NOMO-1 treated with DMSO at 0.1 percent for 48 hours (cell line): ENCODE measurements around the gene EPS8.

Source experiments
- DNase-seq: peaks from one replicate; lab custom pipeline; 2025; ENCODE audit not compliant: unreplicated experiment; lab: John Stamatoyannopoulos, UW

Gene EPS8

GRCh38 chr12:15608406-15608805 is 180.8 kb downstream of the EPS8 start:
- DNase-seq: no peak

DNA sequence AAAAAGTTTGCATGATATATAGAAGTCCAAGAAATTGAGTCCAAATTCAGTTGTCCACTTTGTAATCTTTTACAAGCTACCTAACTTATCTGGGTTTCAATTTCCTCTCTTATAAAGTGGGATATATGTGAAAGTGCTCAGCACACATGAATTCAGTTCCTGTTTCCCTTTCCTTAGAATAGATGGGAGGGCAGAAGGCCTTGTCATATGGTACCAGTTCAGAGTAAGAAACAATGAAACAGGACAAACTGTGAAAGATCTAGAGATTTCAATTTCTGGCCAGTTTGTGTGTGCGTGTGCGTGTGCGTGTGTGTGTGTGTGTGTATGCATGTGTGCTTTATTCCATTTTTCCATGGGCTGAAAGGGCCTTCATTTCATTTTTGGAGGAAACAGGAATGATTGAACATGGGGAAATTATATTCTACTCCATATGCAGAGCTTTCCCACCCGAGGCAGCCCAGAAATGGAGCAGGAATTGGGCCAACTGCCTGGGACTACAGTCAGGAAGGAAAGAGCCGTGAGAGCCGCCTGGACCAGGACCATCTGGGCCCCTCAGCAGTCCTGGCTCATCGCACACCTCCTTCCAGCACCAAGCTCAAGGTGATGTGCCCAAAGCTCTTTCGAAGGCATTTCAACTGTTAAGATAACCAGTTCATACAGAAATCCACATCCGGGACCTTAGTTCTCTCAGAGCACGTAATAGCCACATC is 183.2 kb downstream of the EPS8 start:
- no peak for DNase-seq

- DNase-seq: no peak
Measured at GRCh38 chr12:15603474-15604085, 185.6 kb downstream of the EPS8 start.

- no peak for DNase-seq
Measured at GRCh38 chr12:15602051-15602672, 187.0 kb downstream of the EPS8 start.

DNA sequence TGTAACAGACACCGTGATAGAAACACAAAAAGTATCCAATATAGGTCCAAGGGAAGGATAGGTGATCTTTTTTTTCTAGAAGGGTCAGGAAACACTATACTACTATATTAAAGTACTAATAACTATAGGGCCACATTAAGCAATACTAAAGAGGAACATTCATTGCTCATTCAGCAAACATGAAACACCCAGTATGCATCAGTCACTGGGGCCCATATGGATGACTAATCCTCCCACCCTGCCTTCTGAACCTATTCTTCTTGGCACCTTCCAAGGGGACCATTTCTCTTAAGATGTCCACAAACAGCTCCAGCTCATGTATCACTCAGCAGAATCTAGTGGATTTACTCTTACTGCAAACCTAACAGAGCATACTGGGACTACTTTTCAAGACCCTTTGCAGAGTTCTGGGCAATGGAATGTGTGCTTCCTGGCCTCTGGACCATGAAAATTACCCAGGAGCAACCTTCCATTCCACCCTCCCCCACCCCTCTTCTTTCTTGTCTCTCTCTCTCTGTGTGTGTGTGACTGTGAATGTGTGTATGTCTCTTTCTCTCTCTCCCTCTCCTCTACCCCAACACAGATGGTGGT is 187.9 kb downstream of the EPS8 start:
- peak; percentile 15 for DNase-seq

- no peak for DNase-seq
Measured at GRCh38 chr12:15600223-15600935, 188.8 kb downstream of the EPS8 start.

DNA sequence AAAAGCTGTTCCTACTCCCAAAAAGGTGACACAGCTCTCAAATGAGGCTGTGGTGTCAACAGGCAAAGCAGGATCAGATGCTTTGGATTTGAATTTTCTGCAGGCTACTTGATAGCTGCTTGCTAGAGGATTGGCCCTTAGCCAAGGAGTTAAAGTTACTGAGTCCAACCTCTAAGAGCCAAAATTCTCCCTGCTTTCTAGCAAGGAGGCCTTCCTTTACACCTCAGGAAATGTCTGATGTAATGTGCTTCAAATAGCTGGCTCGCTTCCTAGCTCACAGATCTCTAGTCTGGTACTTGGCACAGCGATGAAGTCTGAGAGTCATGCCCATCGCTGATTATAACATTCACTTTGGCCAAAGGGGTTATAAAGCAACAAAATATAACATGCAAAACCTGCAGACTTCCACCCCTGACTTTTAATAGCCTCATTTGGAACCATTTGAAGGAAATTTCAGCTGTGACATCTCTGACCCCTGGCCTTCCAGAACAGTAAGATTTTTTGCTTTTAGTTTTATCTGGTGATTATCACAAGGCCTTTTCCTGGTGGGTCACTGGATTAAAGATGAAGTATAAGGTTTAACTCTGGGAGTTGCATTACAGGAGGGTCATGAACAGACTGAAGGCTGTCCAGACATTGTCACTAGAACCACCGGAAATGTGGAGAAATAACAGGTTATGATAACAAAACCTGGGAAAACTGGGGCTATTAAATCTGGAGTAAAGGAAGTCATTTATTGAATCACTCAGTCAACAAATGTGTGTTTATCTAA is 189.7 kb downstream of the EPS8 start:
- DNase-seq: no peak

- DNase-seq: no peak
Measured at GRCh38 chr12:15597125-15597830, 191.9 kb downstream of the EPS8 start.

DNA sequence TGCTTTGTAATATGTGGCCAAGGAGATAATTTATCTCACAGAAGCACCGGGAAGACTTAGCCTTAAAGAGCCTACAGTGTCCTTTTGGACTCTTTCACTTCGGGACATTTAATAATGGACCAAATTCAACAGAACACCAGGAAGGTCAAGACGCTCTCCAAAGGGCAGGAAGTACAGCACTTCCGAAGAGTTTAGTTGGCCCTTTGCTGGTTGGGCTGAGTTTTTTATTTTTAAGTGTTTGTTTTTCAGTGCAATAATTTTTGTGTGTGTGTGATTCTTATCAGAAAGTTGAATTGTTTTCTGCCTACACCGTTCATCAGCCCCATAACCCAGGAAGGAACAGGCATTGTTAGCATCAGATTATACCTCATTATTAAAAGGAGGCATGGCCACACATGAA is 193.0 kb downstream of the EPS8 start:
- no peak for DNase-seq

DNA sequence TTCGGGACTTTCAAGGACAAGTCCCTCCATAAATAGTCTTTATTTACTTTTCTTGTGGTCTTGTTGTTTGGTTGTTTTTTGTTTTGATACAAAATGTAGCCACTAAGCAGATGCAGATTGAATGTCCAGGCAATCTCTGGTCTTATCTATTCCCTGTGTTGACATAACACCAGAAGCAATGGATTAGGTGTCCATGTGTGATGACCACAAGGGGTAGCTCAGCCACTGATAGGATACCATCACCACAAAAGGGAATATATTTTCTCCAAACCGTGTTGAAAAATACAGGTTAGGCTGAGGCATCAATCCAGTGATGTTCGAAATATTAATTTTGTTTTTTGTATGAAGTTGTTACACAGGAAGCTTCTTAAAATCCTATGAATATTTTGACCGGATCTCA is 196.3 kb downstream of the EPS8 start:
- no peak for DNase-seq

GRCh38 chr12:15591811-15592210 is 197.4 kb downstream of the EPS8 start:
- DNase-seq: no peak

DNA sequence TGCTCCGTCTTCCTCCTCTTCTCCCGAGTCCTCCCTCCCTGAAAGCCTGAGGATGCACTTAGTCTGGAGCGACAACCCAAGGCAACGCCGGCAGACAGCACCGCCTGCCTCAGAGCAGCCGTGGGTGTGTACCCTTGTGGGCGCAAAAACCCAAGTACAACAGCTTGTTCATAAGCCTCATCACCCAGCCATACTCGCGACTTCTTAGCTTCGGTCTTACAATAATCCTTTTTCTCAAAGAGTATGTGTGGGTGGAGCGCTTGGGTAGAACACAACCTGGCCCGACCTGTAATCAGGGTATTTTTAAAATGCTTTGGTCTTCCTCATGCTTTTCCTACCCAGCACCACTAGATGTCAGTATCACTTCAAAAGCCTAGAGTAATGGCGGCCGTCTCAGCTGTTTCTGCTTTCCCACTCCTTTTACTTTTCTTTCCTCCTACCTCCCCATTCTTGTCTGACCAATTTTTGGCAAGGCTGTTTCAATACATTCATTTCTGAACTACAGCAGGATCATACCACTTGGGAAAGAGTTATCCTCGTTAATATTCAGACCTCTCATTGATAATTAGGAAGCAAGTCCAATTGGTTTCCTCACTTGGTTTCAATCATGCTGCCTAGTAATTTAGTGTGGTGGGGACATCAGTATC is 198.9 kb downstream of the EPS8 start:
- peak; percentile 65 for DNase-seq

DNA sequence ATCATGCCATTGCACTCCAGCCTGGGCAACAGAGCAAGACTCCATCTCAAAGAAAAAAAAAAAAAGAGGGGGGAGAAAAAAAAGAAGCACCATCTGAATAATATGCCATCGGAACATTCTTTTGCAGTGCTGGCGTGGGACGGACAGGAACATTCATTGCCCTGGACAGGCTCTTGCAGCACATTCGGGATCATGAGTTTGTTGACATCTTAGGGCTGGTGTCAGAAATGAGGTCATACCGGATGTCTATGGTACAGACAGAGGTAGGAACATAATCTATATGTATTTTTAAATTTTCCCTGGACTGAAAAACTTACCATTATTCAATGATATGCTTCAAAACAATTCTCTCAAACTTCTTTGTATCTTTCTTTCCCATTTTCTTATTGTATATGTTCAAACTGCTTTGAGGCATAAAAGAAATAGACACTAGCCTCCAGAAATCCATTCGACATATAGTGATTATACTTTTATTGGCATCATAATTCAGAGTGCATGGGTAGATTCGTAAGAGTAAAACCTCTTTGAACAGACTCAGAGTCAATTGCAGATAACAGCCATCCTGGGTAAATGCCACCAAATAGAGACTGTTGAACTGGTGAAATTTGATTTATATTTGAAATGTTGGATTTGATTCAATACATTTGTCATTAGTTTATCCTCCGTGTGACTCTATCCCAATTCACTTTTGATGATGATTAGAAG is 199.7 kb downstream of the EPS8 start:
- no peak for DNase-seq

DNA sequence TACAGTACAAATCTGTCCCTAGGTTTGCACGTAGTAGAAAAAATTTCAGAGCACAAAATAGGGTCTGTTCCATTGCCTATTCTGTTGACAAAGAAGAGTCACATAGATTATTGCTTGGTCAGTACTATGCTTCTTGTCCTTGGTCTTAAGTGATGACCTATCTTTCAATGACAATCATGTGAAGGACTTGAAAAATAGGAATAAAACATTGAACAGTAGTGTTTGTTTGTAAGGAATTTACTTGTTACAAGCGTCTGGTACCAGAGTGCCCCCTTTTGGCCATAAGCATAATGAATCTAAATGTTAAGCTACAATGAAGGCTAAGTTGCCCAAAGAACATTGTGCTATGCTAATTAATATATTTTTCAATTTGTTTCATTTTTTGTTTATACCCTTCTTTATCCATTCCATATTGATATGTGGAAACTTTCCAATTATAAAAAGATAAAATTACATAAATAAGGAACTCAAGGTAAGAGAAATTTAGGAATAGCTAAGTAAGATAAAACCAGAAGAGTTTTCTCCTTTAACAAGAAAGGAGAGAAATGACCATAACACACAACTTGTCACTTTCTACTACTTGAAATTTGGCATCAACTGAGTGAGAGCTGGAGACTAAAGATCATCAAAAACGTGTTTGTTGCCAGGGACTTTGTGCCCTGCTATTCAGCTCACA is 204.7 kb downstream of the EPS8 start:
- peak; percentile 59 for DNase-seq

DNA sequence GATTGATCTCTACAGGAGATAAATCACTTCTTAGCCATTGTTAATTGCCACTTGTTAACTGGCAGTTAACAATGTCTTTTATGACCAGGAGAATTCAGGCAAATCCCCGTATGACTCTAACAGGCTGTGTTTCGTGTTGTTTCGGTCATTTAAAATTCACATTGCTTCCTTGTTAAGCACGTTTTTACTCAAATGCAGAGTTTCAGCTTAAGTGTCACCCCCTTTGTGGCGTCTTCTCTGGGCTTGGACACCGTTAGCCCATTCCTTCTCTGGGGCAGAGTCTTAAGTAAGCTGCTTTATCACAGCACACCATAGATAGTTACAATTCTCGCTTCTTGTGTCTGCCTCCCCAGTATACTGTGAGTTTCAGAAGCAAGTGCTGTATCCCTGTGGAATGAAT is 205.4 kb downstream of the EPS8 start:
- DNase-seq: no peak

DNA sequence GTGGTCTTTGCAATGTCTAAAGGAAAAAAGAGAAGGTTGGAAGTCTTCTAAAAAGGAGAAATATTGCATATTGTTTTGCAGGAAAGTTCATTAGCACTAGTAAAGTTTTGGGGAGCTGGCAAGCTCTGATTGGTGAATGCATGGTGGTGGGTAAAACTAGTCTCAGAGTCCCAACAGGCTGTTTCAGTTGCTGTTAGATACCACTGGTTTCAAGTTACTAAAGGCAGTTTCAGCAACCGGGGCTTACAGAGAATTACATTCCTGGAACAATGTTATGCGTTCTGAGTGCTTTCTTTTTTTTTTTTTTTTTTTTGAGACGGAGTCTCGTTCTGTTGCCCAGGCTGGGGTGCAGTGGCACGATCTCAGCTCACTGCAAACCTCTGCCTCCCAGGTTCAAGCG is 208.2 kb downstream of the EPS8 start:
- DNase-seq: no peak

DNA sequence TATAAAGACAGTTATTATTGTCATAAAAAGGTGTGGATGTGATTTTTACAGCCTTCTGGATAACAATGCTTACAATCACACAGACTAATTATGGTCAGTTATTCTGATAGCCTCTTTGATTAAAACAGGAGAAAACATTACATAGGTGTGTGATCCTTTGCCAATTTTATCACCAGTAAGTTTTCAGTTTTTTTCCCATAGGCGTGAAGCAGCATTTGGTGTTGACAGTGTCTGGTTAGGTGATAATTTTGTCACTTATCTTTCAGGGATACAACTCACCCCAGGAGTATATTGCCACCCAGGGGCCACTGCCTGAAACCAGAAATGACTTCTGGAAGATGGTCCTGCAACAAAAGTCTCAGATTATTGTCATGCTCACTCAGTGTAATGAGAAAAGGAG is 208.8 kb downstream of the EPS8 start:
- no peak for DNase-seq
